Adipose tissue (tissue), 3 donors: Measurements from ENCODE around the gene ABCB1. TPM values are rescaled to one million over a fixed set of nuclear protein-coding genes. Genes with fewer than 3 reads are reported as not detected.

Experiments
- H3K27ac ChIP-seq: one replicate; pipeline ENCODE4 v1.5.1; 2013; ENCODE audit warnings: low read depth, low read length
- WGBS, 3 donors: extraction: QIAGEN DNeasy Blood & Tissue Kit; methylation state at CpG; one replicate each; pipeline ENCODE4 v1.1.7; 2013; 5-methylcytosine and 5-hydroxymethylcytosine counted together
- polyA plus RNA-seq, 3 donors: library from polyadenylated mRNA; stranded (reverse); fragments of 200-250 nt; gene quantifications; one replicate each; pipeline ENCODE4 v1.2.3, GENCODE V29; 2013
- donor health status: healthy with polysubstance abuse.
- donor health status: Bipolar disorder and iron deficiency.
- donor health status: healthy.

ABCB1 gene
- polyA plus RNA-seq, 3 donors: 0.69 to 3.2 (median 0.90) TPM

DNA sequence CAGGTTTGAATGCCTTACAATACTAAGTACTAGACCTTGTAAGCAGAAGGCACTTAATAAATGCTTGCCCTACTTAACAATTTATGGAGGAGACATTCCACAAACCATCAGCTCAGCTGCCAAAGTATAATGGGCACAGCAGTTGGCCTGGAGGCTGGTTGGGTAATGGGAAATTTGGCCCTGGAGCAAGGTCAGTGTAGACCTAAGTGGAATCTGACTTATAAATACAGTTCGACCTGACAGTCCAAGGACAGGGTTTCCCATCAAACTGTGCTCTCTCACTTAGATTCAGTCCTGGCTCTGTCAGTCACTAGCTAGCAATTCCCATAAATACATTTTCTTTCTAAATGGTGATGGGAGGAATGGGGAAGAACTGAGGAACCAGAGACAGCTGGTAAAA lies 62.6 kb downstream of the ABCB1 start:
- H3K27ac ChIP-seq: no peak overlapping the region
- 45 to 80% (median 72%) methylated on average over 1 of the region's 1 CpG for WGBS, 3 donors

DNA sequence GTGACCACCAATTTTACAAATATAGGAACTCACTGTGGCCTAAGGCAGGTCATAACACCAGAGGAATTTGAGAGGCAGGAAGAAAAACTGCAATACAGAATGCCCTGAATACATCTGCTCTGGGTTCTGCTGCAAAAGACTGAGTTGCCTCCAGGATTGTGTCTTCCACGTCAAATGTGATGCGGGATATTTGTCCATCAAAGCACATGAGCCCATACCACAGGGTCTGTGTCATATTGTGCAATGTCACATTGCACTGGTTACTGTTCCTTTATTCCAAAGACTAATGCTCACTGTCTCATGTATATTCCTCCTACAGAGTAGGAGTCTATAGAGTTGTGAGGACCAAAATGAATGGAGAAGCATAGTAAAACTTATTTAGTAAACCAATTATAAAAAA lies 66.6 kb downstream of the ABCB1 start:
- no peak overlapping the region for H3K27ac ChIP-seq
- WGBS, 3 donors: 72 to 82% (median 75%) methylated on average over 2 of the region's 2 CpGs

- H3K27ac ChIP-seq: no peak overlapping the region
Measured at GRCh38 chr7:87530126-87530525, 70.6 kb downstream of the ABCB1 start.

DNA sequence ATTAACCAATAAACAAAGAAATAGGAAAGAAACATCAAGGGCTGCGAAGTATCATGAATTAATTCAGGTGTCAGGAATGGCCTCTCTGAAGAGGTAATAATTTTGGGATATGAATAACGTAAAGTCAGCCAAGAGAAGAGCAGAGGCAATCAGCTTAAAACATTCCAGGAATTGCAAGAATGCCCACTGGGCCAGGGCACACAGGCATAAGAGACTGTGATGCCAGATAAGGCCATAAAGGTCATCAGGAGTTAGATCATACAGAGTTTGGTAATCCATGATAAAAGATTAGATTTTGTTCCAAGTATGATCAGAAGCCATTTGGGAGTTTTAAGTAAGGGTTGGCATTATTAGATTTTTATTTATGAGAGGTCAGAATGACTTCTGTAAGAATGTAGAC lies 72.0 kb downstream of the ABCB1 start:
- 44 to 83% (median 79%) methylated on average over 2 of the region's 2 CpGs for WGBS, 3 donors
- H3K27ac ChIP-seq: no peak overlapping the region

DNA sequence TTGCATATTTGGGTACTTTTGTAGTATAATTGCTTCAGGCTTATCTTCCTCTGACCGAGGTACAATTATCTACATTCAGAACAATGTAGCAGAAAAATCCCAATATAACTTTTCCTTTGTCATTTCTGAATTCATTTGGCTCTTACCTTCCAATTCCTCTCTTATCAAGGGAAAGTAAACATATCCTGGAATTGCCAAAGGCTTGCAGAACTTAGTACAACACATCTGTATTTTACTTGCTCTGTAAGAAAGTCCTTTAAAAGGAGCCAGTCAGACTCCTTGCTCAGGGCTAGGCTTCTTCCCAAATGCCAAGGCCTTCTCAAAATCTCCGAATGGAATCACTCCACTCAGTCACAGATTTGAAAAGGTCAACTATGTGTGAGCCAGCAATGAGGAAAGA lies 81.9 kb downstream of the ABCB1 start:
- H3K27ac ChIP-seq: no peak overlapping the region
- WGBS, 3 donors: 24 to 58% (median 57%) methylated on average over 2 of the region's 2 CpGs

- no peak overlapping the region for H3K27ac ChIP-seq
- 67 to 80% (median 75%) methylated on average over 3 of the region's 3 CpGs for WGBS, 3 donors
Measured at GRCh38 chr7:87517891-87518290, 82.8 kb downstream of the ABCB1 start.

GRCh38 chr7:87517136-87517815 lies 83.4 kb downstream of the ABCB1 start:
- WGBS, 3 donors: 45 to 74% (median 45%) methylated on average over 3 of the region's 3 CpGs

GRCh38 chr7:87513735-87514335 lies 86.8 kb downstream of the ABCB1 start:
- whole genome bisulfite sequencing, 3 donors: 76 to 85% (median 83%) methylated on average over 5 of the region's 5 CpGs
- no peak overlapping the region for H3K27ac ChIP-seq

More at GRCh38 chr7:87517136-87517815, 83.4 kb downstream of the ABCB1 start:
- H3K27ac ChIP-seq: no peak overlapping the region

GRCh38 chr7:87512906-87513305 lies 87.8 kb downstream of the ABCB1 start:
- WGBS, 3 donors: 60 to 80% (median 76%) methylated on average over 4 of the region's 4 CpGs
- no peak overlapping the region for H3K27ac ChIP-seq

- 31 to 69% (median 53%) methylated on average over 1 of the region's 1 CpG for WGBS, 3 donors
- no peak overlapping the region for H3K27ac ChIP-seq
Measured at GRCh38 chr7:87511510-87511909, 89.2 kb downstream of the ABCB1 start.

DNA sequence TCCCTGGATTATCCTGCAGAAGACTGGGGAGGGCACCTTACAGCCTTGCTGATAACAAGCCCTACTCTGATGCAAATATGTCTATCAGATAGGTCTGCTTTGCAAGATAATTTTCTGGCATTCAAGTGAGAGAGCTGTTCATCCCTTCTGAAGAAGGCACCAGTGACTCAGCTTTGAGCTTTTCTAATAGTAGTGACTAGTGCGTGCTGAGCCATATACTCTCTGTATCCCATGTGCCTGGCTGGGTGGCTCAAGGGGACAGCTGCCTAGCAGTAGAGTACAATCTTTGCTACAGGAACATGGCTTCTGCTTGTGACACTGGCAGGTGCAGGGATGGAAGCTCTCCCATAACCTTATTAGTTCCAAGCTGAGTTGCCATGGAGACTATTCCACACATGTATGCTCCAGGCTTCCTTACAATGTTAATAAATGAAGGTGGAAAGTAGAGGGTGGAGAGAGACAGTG lies 90.2 kb downstream of the ABCB1 start:
- H3K27ac ChIP-seq: no peak overlapping the region
- WGBS, 3 donors: 85 to 87% (median 87%) methylated on average over 1 of the region's 1 CpG

DNA sequence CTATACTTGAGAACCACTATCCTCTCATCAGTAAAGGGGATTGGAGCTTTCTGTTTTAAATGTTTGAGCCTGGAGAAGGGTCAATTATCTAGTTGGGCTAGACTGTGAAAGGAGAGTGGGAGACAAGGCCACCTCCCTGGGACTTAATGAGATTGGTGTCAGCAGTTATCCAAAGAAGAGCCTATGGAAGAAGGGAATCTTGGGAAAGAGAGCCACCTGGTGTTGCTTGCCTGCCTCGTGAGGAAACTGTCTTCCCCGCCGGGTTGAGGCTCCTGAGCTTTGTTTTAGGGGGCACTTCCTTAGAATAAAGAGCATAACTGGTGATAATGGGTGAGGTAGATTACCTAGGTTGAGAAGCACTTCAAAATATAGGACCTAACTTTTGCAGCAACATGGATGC lies 93.2 kb downstream of the ABCB1 start:
- 37 to 62% (median 52%) methylated on average over 3 of the region's 3 CpGs for WGBS, 3 donors
- no peak overlapping the region for H3K27ac ChIP-seq

GRCh38 chr7:87506246-87507180 lies 94.2 kb downstream of the ABCB1 start:
- WGBS, 3 donors: 68 to 76% (median 72%) methylated on average over 3 of the region's 3 CpGs
- no peak overlapping the region for H3K27ac ChIP-seq

- WGBS, 3 donors: 68 to 76% (median 71%) methylated on average over 5 of the region's 5 CpGs
- no peak overlapping the region for H3K27ac ChIP-seq
Measured at GRCh38 chr7:87505557-87506245, 95.0 kb downstream of the ABCB1 start.

DNA sequence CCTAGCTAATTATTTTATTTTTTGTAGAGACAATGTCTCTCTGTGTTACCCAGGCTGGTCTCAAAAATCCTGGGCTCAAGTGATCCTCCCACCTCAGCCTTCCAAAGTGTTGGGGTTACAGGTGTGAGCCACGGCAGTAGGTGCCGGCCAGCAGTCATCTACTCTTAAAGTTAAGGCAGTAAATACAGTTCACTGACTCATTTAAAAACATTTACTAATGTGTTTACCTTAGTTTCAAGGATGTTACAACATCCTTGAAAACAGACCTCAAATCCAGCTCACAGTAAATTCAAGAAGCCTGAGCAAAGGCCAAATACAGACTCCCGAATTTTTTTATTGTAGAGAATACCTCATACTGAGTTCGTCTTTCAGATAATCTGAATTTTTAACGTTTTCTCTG lies 95.6 kb downstream of the ABCB1 start:
- WGBS, 3 donors: 64 to 81% (median 81%) methylated on average over 5 of the region's 5 CpGs
- no peak overlapping the region for H3K27ac ChIP-seq

DNA sequence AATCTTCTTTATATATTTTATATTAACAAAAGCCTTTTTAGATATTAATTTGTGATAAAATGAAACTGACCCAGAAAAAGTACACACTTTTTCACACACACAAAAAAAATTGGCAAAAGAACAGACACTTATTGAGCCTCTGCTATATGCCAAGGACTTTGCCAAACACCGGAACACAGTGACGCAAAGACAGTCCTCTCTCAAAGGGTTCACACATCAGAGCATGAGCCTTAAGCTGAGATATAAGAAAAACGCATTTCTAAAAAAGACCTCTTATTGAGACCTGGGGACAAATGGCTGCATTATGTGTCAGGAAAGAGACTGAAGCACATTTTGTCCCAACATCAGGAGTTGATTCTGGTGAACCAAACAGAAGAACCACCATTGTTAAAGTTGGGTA lies 101.2 kb downstream of the ABCB1 start:
- 85 to 95% (median 93%) methylated on average over 3 of the region's 3 CpGs for WGBS, 3 donors

DNA sequence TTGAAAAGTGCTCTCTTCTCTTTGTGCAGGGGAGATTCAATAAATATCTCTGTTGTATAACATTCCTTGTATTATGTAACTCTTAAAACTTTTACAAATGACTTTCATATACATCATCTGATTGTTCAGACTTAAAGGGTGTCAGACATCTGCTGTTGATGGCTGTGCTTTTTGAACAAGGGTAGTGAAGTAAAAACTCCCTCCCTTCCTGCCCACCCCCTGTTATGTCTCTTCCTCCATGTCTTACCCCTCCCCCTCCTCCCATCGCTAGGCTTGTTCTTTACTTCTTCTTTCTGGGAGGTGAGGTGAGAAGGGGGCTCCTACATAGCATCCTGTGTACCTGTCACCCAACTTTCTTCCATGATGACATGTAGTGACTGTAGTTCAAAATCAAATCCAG lies 101.8 kb downstream of the ABCB1 start:
- 31 to 75% (median 50%) methylated on average over 1 of the region's 1 CpG for WGBS, 3 donors
- H3K27ac ChIP-seq: no peak overlapping the region

More for the DNA sequence above, 101.2 kb downstream of the ABCB1 start:
- no peak overlapping the region for H3K27ac ChIP-seq

DNA sequence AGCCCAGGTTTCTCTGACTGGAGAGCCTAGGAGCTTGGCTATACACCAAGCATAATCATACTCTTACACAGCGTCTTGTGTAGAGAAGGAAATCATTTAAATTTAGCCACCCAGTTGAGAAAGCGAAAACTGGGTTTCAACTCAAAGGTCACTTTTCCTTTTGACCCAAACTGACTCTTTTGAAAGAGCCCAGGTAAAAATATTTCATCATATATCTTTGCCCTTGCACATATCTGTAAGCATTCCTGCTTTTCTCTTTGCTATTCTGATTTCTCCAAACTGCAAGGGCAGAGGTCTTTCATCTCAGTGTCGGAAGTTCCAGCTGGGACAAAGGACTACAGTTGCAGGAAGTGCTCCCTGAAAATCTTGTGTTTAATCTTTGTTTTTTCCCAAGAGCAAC lies 103.2 kb downstream of the ABCB1 start:
- H3K27ac ChIP-seq: no peak overlapping the region
- WGBS, 3 donors: 64 to 74% (median 71%) methylated on average over 3 of the region's 3 CpGs

- no peak overlapping the region for H3K27ac ChIP-seq
- WGBS, 3 donors: 75 to 86% (median 84%) methylated on average over 5 of the region's 5 CpGs
Measured at GRCh38 chr7:87495366-87495765, 105.3 kb downstream of the ABCB1 start.
